Tibial nerve (tissue), 3 donors: ENCODE measurements around the gene SIRT7.

Experiments
- CTCF ChIP-seq, 5 experiments: fragments of 200-600 bp in 3 of 5; fragments of 450-650 bp in 2 of 5; sonication (generic) in 3 of 5; IDR thresholded peaks; one replicate each; pipeline ENCODE4 v1.5.1; 2016 to 2019; ENCODE audit warnings: antibody characterized with exemption in 5 of 5, mild to moderate bottlenecking in 3 of 5, moderate library complexity in 2 of 5
- POLR2A ChIP-seq, 2 donors: fragments of 450-650 bp; IDR thresholded peaks; one replicate each; pipeline ENCODE4 v1.6.1; 2017; ENCODE audit warnings: antibody characterized with exemption in 2 of 2, mild to moderate bottlenecking in 2 of 2, moderate library complexity in 2 of 2

- TF ChIP-seq CTCF (IDR thresholded peaks at IDR 0.05) (peak; percentile 76 to 94 (median 87)), POLR2A (IDR thresholded peaks at IDR 0.05) (no peak)
These were observed 48.5 kb downstream of the SIRT7 start for GRCh38 chr17:81869221-81870130.
